Ishikawa (cell line): Measurements from ENCODE around the gene BET1.

Source experiments
- CREB1 ChIP-seq: IDR thresholded peaks from 2 replicates; pipeline ENCODE4 v1.6.1; 2012; ENCODE audit warnings: low read depth
- EP300 ChIP-seq: IDR thresholded peaks from 2 replicates; pipeline ENCODE4 v1.6.1; 2012; ENCODE audit warnings: borderline replicate concordance
- RAD21 ChIP-seq: IDR thresholded peaks from 2 replicates; pipeline ENCODE4 v1.6.1; 2012; ENCODE audit warnings: low read depth
- REST ChIP-seq: IDR thresholded peaks from 2 replicates; pipeline ENCODE4 v1.6.1; 2012; ENCODE audit warnings: low read depth, mild to moderate bottlenecking
- TCF12 ChIP-seq: IDR thresholded peaks from 2 replicates; pipeline ENCODE4 v1.6.1; 2012; ENCODE audit warnings: low read depth
- ZBTB7A ChIP-seq: IDR thresholded peaks from 2 replicates; pipeline ENCODE4 v1.6.1; 2012; ENCODE audit warnings: low read depth
- TF ChIP-seq, protein P1 (sequence below): IDR thresholded peaks from 2 replicates; pipeline ENCODE4 v1.6.1; 2012

DNA sequence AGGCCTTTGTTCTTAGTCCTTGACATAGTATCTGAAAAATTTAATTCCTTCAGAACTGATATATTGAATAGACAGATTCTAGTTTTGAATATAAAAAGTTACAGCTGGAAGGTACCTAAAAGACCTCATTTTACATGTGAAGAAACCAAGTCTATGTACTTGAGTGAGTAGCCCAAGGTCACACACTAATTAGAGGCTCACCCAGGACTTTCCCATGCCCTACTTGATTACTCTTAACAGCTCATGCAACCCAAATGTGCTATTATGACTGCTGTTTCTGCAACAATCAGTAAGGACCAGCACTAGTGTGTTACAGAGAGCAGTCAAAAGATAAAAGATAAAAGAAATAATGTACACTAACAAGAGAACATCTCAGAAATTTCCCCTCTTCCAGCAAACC lies 40.7 kb upstream of the BET1 start:
- no peak for TF ChIP-seq RAD21
- no peak for TF ChIP-seq EP300
- TF ChIP-seq REST: no peak
- no peak for TF ChIP-seq CREB1
- TF ChIP-seq, protein P1, sequence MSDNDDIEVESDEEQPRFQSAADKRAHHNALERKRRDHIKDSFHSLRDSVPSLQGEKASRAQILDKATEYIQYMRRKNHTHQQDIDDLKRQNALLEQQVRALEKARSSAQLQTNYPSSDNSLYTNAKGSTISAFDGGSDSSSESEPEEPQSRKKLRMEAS: no peak
- TF ChIP-seq ZBTB7A: no peak
- TF ChIP-seq TCF12: no peak
